ENCODE measurements around the gene TMEM18.

- TF ChIP-seq, protein P1, sequence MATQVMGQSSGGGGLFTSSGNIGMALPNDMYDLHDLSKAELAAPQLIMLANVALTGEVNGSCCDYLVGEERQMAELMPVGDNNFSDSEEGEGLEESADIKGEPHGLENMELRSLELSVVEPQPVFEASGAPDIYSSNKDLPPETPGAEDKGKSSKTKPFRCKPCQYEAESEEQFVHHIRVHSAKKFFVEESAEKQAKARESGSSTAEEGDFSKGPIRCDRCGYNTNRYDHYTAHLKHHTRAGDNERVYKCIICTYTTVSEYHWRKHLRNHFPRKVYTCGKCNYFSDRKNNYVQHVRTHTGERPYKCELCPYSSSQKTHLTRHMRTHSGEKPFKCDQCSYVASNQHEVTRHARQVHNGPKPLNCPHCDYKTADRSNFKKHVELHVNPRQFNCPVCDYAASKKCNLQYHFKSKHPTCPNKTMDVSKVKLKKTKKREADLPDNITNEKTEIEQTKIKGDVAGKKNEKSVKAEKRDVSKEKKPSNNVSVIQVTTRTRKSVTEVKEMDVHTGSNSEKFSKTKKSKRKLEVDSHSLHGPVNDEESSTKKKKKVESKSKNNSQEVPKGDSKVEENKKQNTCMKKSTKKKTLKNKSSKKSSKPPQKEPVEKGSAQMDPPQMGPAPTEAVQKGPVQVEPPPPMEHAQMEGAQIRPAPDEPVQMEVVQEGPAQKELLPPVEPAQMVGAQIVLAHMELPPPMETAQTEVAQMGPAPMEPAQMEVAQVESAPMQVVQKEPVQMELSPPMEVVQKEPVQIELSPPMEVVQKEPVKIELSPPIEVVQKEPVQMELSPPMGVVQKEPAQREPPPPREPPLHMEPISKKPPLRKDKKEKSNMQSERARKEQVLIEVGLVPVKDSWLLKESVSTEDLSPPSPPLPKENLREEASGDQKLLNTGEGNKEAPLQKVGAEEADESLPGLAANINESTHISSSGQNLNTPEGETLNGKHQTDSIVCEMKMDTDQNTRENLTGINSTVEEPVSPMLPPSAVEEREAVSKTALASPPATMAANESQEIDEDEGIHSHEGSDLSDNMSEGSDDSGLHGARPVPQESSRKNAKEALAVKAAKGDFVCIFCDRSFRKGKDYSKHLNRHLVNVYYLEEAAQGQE (IDR thresholded peaks at IDR 0.05; ENCODE audit: low read depth): no peak
- TF ChIP-seq NFIC (IDR thresholded peaks at IDR 0.05) (no peak), RAD21 (IDR thresholded peaks at IDR 0.05; ENCODE audit: low read depth) (no peak), YY1 (IDR thresholded peaks at IDR 0.05; ENCODE audit: low read depth) (no peak), CREB1 (IDR thresholded peaks at IDR 0.05; ENCODE audit: low read depth) (no peak), EGR1 (IDR thresholded peaks at IDR 0.05) (no peak), TAF1 (IDR thresholded peaks at IDR 0.05; ENCODE audit: low read depth) (no peak), TEAD4 (IDR thresholded peaks at IDR 0.05) (no peak), TCF12 (IDR thresholded peaks at IDR 0.05; ENCODE audit: low read depth) (no peak), FOXM1 (IDR thresholded peaks at IDR 0.05; ENCODE audit: borderline replicate concordance, low read depth) (no peak)
- TF ChIP-seq, protein P2, sequence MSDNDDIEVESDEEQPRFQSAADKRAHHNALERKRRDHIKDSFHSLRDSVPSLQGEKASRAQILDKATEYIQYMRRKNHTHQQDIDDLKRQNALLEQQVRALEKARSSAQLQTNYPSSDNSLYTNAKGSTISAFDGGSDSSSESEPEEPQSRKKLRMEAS (IDR thresholded peaks at IDR 0.05): no peak
Observed at GRCh38 chr2:650343-651310, 26.6 kb downstream of the TMEM18 start.

Data from Ishikawa (cell line).